ENCODE results near the gene PTPN14. TPM values are rescaled to one million over a fixed set of nuclear protein-coding genes. Genes with fewer than 3 reads are reported as not detected.
"Not testable (repeated sequence)": the region's sequence is repeated elsewhere in the genome, so short reads cannot be mapped to it uniquely, and the experiment has no call there.

The PTPN14 gene
- 14.1 TPM for polyA plus RNA-seq (ENCODE audit: insufficient read length)

- DNase-seq (ENCODE audit: low read depth) = peak; percentile 75
Observed at GRCh38 chr1:214551436-214552173, at the start of gene PTPN14. TSS of gene PTPN14 (minus strand) at chr1:214551602. CDS start at chr1:214464803, 86,799 bp downstream.

GRCh38 chr1:214593158-214593557 is 41.8 kb upstream of the PTPN14 start:
- no peak for DNase-seq (ENCODE audit: low read depth)

- DNase-seq (ENCODE audit: low read depth) = not testable (repeated sequence)
Observed at GRCh38 chr1:214591918-214592317, 40.5 kb upstream of the PTPN14 start.

- no peak for DNase-seq (ENCODE audit: low read depth)
Observed at GRCh38 chr1:214590696-214591095, 39.3 kb upstream of the PTPN14 start.

GRCh38 chr1:214588963-214589597 is 37.7 kb upstream of the PTPN14 start:
- DNase-seq (ENCODE audit: low read depth) = no peak

- no peak for DNase-seq (ENCODE audit: low read depth)
Observed at GRCh38 chr1:214587165-214587564, 35.8 kb upstream of the PTPN14 start.

- DNase-seq (ENCODE audit: low read depth) = no peak
Observed at GRCh38 chr1:214586621-214587020, 35.2 kb upstream of the PTPN14 start.

- DNase-seq (ENCODE audit: low read depth) = peak; percentile 11
Observed at GRCh38 chr1:214584805-214585766, 33.7 kb upstream of the PTPN14 start.

- no peak for DNase-seq (ENCODE audit: low read depth)
Observed at GRCh38 chr1:214583824-214584554, 32.6 kb upstream of the PTPN14 start.

- no peak for DNase-seq (ENCODE audit: low read depth)
Observed at GRCh38 chr1:214583113-214583512, 31.7 kb upstream of the PTPN14 start.

- no peak for DNase-seq (ENCODE audit: low read depth)
Observed at GRCh38 chr1:214582289-214582891, 31.0 kb upstream of the PTPN14 start.

GRCh38 chr1:214581785-214582184 is 30.4 kb upstream of the PTPN14 start:
- DNase-seq (ENCODE audit: low read depth) = no peak

GRCh38 chr1:214579183-214579582 is 27.8 kb upstream of the PTPN14 start:
- no peak for DNase-seq (ENCODE audit: low read depth)

GRCh38 chr1:214576120-214576519 is 24.7 kb upstream of the PTPN14 start:
- not testable (repeated sequence) for DNase-seq (ENCODE audit: low read depth)

- no peak for DNase-seq (ENCODE audit: low read depth)
Observed at GRCh38 chr1:214574598-214575411, 23.4 kb upstream of the PTPN14 start.

GRCh38 chr1:214573386-214574318 is 22.2 kb upstream of the PTPN14 start:
- DNase-seq (ENCODE audit: low read depth) = no peak

- DNase-seq (ENCODE audit: low read depth) = no peak
Observed at GRCh38 chr1:214571281-214571680, 19.9 kb upstream of the PTPN14 start.

GRCh38 chr1:214570442-214570841 is 19.0 kb upstream of the PTPN14 start:
- DNase-seq (ENCODE audit: low read depth) = no peak
